Gastrocnemius medialis (tissue), 4 donors: Measurements from ENCODE around the gene SDK2. TPM values are rescaled to one million over a fixed set of nuclear protein-coding genes. Genes with fewer than 3 reads are reported as not detected.

Experiments used
- ATAC-seq, 2 donors: fragments of 150-250 bp; one replicate each; pipeline ENCODE4 v1.9.1; 2016
- DNase-seq, 2 donors: peaks; one replicate each; pipeline ENCODE4 v3.0.0-alpha.2; 2019
- H3K27ac ChIP-seq, 4 donors: fragments of 200-600 bp; sonication (generic); 1 replicate in 1 of 4; 2 replicates in 3 of 4; pipeline ENCODE4 v1.5.1; 2016 to 2018; ENCODE audit warnings: mild to moderate bottlenecking in 2 of 4, moderate library complexity in 1 of 4
- H3K27me3 ChIP-seq, 3 donors: fragments of 200-600 bp; sonication (generic) in 2 of 3; 1 replicate in 1 of 3; 2 replicates in 2 of 3; pipeline versions ENCODE4 v1.5.1 to v1.6.0; 2016 to 2019; ENCODE audit warnings: mild to moderate bottlenecking in 1 of 3, moderate library complexity in 1 of 3
- H3K36me3 ChIP-seq, 2 donors: fragments of 200-600 bp; sonication (generic) in 1 of 2; one replicate each; pipeline ENCODE4 v1.5.1; 2017 to 2018
- H3K4me1 ChIP-seq, 2 donors: fragments of 200-600 bp; sonication (generic) in 1 of 2; one replicate each; pipeline ENCODE4 v1.5.1; 2016 to 2017; ENCODE audit warnings: mild to moderate bottlenecking in 2 of 2
- H3K4me3 ChIP-seq, 4 donors: fragments of 200-600 bp; sonication (generic) in 3 of 4; 1 replicate in 1 of 4; 2 replicates in 3 of 4; pipeline ENCODE4 v1.5.1; 2016 to 2019; ENCODE audit warnings: mild to moderate bottlenecking in 2 of 4
- H3K9me3 ChIP-seq, 3 donors: fragments of 200-600 bp; sonication (generic) in 2 of 3; 1 replicate in 1 of 3; 2 replicates in 2 of 3; pipeline ENCODE4 v1.5.1; 2016 to 2019
- CTCF ChIP-seq, 5 experiments: fragments of 450-650 bp in 3 of 5; fragments of 200-600 bp in 2 of 5; sonication (generic) in 2 of 5; IDR thresholded peaks in 4 of 5; conservative IDR thresholded peaks in 1 of 5; 1 replicate in 4 of 5; 2 replicates in 1 of 5; pipeline ENCODE4 v1.5.1; 2016 to 2019; ENCODE audit warnings: antibody characterized with exemption in 5 of 5, mild to moderate bottlenecking in 3 of 5, moderate library complexity in 3 of 5
- POLR2A ChIP-seq, 2 donors: fragments of 450-650 bp; IDR thresholded peaks; one replicate each; pipeline ENCODE4 v1.6.1; 2017; ENCODE audit warnings: antibody characterized with exemption in 2 of 2, mild to moderate bottlenecking in 2 of 2, moderate library complexity in 2 of 2
- in situ Hi-C, 4 donors: fragments of 200-750 bp; cut with MboI; loops; one replicate each; pipeline versions ENCODE4 v1.15.0 to v1.8.0; 2017; ENCODE audit warnings: low sequenced_read_pairs in 4 of 4
- intact Hi-C: fragments of 100-400 bp; cut with DNase I; formaldehyde crosslinking; loops from one replicate; pipeline ENCODE4 v1.15.1; 2023; ENCODE audit warnings: low total_unique reads
- total RNA-seq, 4 donors: library from RNA; depleted of rRNA; stranded (reverse); fragments of >200 nt; gene quantifications; one replicate each; pipeline versions ENCODE4 v1.1.0 to v1.2.3, GENCODE V29; 2016

SDK2 gene
- total RNA-seq, 4 donors from 2014 or later, result 0.02 to 0.31 (median 0.13) TPM

- in situ Hi-C loops, result no loop called here
- H3K27me3 ChIP-seq, result no peaks in the 10 kb centered on the region
- DNase-seq (no peak), ATAC-seq (no peak)
- H3K4me3 ChIP-seq, result no peak overlapping the region
- no peaks in the 10 kb centered on the region for H3K4me1 ChIP-seq
- no peaks in the 10 kb centered on the region for H3K9me3 ChIP-seq
- no peak overlapping the region for H3K27ac ChIP-seq
- H3K36me3 ChIP-seq, result no peaks in the 10 kb centered on the region
- intact Hi-C loops, result no loop called here
- TF ChIP-seq CTCF (IDR thresholded peaks at IDR 0.05 in 4 of 5, conservative IDR thresholded peaks at IDR 0.05 in 1 of 5) (no peak), POLR2A (IDR thresholded peaks at IDR 0.05) (no peak)
Measured at GRCh38 chr17:73452009-73452408, 192.2 kb downstream of the SDK2 start.

- H3K9me3 ChIP-seq, result no peaks in the 10 kb centered on the region
- in situ Hi-C loops (loop anchor here in 2 of 4 donors (25.0 kb wide), 2 partner anchors 165 to 715 kb away; no protein-coding TSS in a partner anchor), intact Hi-C loops (no loop called here)
- H3K27me3 ChIP-seq, result no peaks in the 10 kb centered on the region
- TF ChIP-seq POLR2A (IDR thresholded peaks at IDR 0.05) (no peak), CTCF (IDR thresholded peaks at IDR 0.05 in 4 of 5, conservative IDR thresholded peaks at IDR 0.05 in 1 of 5) (no peak)
- DNase-seq, result no peak
- no peaks in the 10 kb centered on the region for H3K36me3 ChIP-seq
- H3K4me3 ChIP-seq, result no peak overlapping the region
- no peak for ATAC-seq
- H3K4me1 ChIP-seq, result no peaks in the 10 kb centered on the region
- H3K27ac ChIP-seq, result no peak overlapping the region
Measured at GRCh38 chr17:73447319-73447718, 196.9 kb downstream of the SDK2 start.

- in situ Hi-C loops, result loop anchor here in 2 of 4 donors (25.0 kb wide), 2 partner anchors 166 to 716 kb away; no protein-coding TSS in a partner anchor
- intact Hi-C loops, result no loop called here
- Histone ChIP-seq H3K9me3 (no peaks in the 10 kb centered on the region), H3K36me3 (no peaks in the 10 kb centered on the region), H3K27me3 (no peaks in the 10 kb centered on the region), H3K4me3 (no peak overlapping the region), H3K4me1 (no peaks in the 10 kb centered on the region), H3K27ac (no peak overlapping the region)
- no peak for DNase-seq
- TF ChIP-seq POLR2A (IDR thresholded peaks at IDR 0.05) (no peak), CTCF (IDR thresholded peaks at IDR 0.05 in 4 of 5, conservative IDR thresholded peaks at IDR 0.05 in 1 of 5) (no peak)
- ATAC-seq, result no peak
Measured at GRCh38 chr17:73446617-73447016, 197.6 kb downstream of the SDK2 start.

GRCh38 chr17:73445466-73445865 is 198.8 kb downstream of the SDK2 start:
- Histone ChIP-seq H3K9me3 (no peaks in the 10 kb centered on the region), H3K36me3 (no peaks in the 10 kb centered on the region), H3K27me3 (no peaks in the 10 kb centered on the region), H3K4me3 (no peak overlapping the region), H3K27ac (no peak overlapping the region), H3K4me1 (no peaks in the 10 kb centered on the region)
- DNase-seq, result no peak
- ATAC-seq, result no peak
- no peak for TF ChIP-seq CTCF (IDR thresholded peaks at IDR 0.05 in 4 of 5, conservative IDR thresholded peaks at IDR 0.05 in 1 of 5)
- no peak for TF ChIP-seq POLR2A (IDR thresholded peaks at IDR 0.05)
- intact Hi-C loops (no loop called here), in situ Hi-C loops (loop anchor here in 2 of 4 donors (25.0 kb wide), 2 partner anchors 167 to 717 kb away; no protein-coding TSS in a partner anchor)

GRCh38 chr17:73444021-73444420 is 200.2 kb downstream of the SDK2 start:
- TF ChIP-seq CTCF (IDR thresholded peaks at IDR 0.05 in 4 of 5, conservative IDR thresholded peaks at IDR 0.05 in 1 of 5) (no peak), POLR2A (IDR thresholded peaks at IDR 0.05) (no peak)
- Histone ChIP-seq H3K9me3 (no peaks in the 10 kb centered on the region), H3K27me3 (no peaks in the 10 kb centered on the region), H3K27ac (no peak overlapping the region), H3K36me3 (no peaks in the 10 kb centered on the region), H3K4me3 (no peak overlapping the region), H3K4me1 (no peaks in the 10 kb centered on the region)
- ATAC-seq (no peak), DNase-seq (no peak)
- intact Hi-C loops, result no loop called here
- in situ Hi-C loops, result loop anchor here in 2 of 4 donors (25.0 kb wide), 2 partner anchors 168 to 718 kb away; no protein-coding TSS in a partner anchor
